ENCODE results near the gene LUZP2. TPM values are rescaled to one million over a fixed set of nuclear protein-coding genes. Genes with fewer than 3 reads are reported as not detected.

Gene LUZP2
- total RNA-seq, 2 experiments from 2014 or later = not detected

DNA sequence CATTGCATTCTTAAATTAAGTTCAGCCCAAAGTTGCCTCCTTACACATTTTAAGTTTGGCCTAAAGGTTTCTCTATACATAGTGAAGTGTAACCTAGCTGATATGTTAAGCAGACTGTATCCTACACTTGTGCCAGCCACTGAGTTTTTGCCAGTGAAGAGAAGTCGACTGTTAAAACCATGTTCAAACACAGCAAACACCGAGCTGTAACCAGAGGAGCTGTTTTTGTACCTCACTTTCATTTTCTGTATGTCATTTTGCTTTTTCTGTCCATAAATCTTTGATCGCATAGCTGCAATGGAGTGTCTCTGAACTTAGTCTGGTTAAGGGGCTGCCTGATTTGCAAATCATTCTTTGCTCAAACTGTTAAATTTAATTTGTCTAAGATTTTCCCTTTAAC is 403.7 kb downstream of the LUZP2 start:
- Histone ChIP-seq H3K36me3 (ENCODE audit: insufficient read depth, low read length) (no peaks in the 10 kb centered on the region), H3K4me3 (ENCODE audit: low read length) (no peak overlapping the region), H3K27ac (ENCODE audit: low read depth in 1 of 2, low read length in 2 of 2) (no peak overlapping the region), H3K4me1 (ENCODE audit: insufficient read depth, low read length) (no peaks in the 10 kb centered on the region), H3K9me3 (ENCODE audit: control insufficient read depth in 1 of 2, insufficient read depth in 1 of 2, low read length in 2 of 2) (peaks cover 0 to 17% of the 10 kb centered on the region in 2 experiments), H3K27me3 (ENCODE audit: control insufficient read depth in 1 of 2, insufficient read depth in 2 of 2, low read length in 2 of 2) (no peaks in the 10 kb centered on the region)
- TF ChIP-seq, protein P1, sequence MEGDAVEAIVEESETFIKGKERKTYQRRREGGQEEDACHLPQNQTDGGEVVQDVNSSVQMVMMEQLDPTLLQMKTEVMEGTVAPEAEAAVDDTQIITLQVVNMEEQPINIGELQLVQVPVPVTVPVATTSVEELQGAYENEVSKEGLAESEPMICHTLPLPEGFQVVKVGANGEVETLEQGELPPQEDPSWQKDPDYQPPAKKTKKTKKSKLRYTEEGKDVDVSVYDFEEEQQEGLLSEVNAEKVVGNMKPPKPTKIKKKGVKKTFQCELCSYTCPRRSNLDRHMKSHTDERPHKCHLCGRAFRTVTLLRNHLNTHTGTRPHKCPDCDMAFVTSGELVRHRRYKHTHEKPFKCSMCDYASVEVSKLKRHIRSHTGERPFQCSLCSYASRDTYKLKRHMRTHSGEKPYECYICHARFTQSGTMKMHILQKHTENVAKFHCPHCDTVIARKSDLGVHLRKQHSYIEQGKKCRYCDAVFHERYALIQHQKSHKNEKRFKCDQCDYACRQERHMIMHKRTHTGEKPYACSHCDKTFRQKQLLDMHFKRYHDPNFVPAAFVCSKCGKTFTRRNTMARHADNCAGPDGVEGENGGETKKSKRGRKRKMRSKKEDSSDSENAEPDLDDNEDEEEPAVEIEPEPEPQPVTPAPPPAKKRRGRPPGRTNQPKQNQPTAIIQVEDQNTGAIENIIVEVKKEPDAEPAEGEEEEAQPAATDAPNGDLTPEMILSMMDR (IDR thresholded peaks at IDR 0.05) = no peak
- DNase-seq (no peak), ATAC-seq (ENCODE audit: poor library complexity) (no peak)
- ChIA-PET CTCF (no interaction called here), POLR2A (no interaction called here)
- Mint-ChIP-seq H3K9me3 (peaks cover 5% of the 10 kb centered on the region), H3K4me3 (no peak overlapping the region), H3K27me3 (no peaks in the 10 kb centered on the region), H3K4me1 (ENCODE audit: low read depth) (no peaks in the 10 kb centered on the region), H3K27ac (no peak overlapping the region), H3K36me3 (ENCODE audit: low read depth) (no peaks in the 10 kb centered on the region)
- intact Hi-C loops (cut with DNase I, micrococcal nuclease) = no loop called here

GRCh38 chr11:24900960-24901549 is 404.2 kb downstream of the LUZP2 start:
- H3K27me3 Mint-ChIP-seq = no peaks in the 10 kb centered on the region
- ChIA-PET POLR2A (no interaction called here), CTCF (no interaction called here)
- Histone ChIP-seq H3K27ac (ENCODE audit: low read depth in 1 of 2, low read length in 2 of 2) (no peak overlapping the region), H3K9me3 (ENCODE audit: control insufficient read depth in 1 of 2, insufficient read depth in 1 of 2, low read length in 2 of 2) (peaks cover 0 to 14% of the 10 kb centered on the region in 2 experiments), H3K4me3 (ENCODE audit: low read length) (no peak overlapping the region), H3K4me1 (ENCODE audit: insufficient read depth, low read length) (no peaks in the 10 kb centered on the region), H3K36me3 (ENCODE audit: insufficient read depth, low read length) (no peaks in the 10 kb centered on the region), H3K27me3 (ENCODE audit: control insufficient read depth in 1 of 2, insufficient read depth in 2 of 2, low read length in 2 of 2) (no peaks in the 10 kb centered on the region)
- H3K4me3 Mint-ChIP-seq = no peak overlapping the region
- ATAC-seq (ENCODE audit: poor library complexity) (no peak), DNase-seq (no peak)
- no peaks in the 10 kb centered on the region for H3K36me3 Mint-ChIP-seq (ENCODE audit: low read depth)
- TF ChIP-seq, protein P1 (IDR thresholded peaks at IDR 0.05) = no peak
- no peak overlapping the region for H3K27ac Mint-ChIP-seq
- intact Hi-C loops (cut with DNase I, micrococcal nuclease) = no loop called here
- H3K9me3 Mint-ChIP-seq = peaks cover 3% of the 10 kb centered on the region
- no peaks in the 10 kb centered on the region for H3K4me1 Mint-ChIP-seq (ENCODE audit: low read depth)

- Mint-ChIP-seq H3K9me3 (peaks cover 2% of the 10 kb centered on the region), H3K4me1 (ENCODE audit: low read depth) (no peaks in the 10 kb centered on the region), H3K4me3 (no peak overlapping the region), H3K27ac (no peak overlapping the region), H3K27me3 (no peaks in the 10 kb centered on the region), H3K36me3 (ENCODE audit: low read depth) (no peaks in the 10 kb centered on the region)
- no peaks in the 10 kb centered on the region for H3K36me3 ChIP-seq (ENCODE audit: insufficient read depth, low read length)
- ATAC-seq (ENCODE audit: poor library complexity) = no peak
- intact Hi-C loops (cut with DNase I, micrococcal nuclease) = no loop called here
- H3K27me3 ChIP-seq (ENCODE audit: control insufficient read depth in 1 of 2, insufficient read depth in 2 of 2, low read length in 2 of 2) = no peaks in the 10 kb centered on the region
- no peaks in the 10 kb centered on the region for H3K4me1 ChIP-seq (ENCODE audit: insufficient read depth, low read length)
- TF ChIP-seq, protein P1 (IDR thresholded peaks at IDR 0.05) = no peak
- POLR2A ChIA-PET = no interaction called here
- CTCF ChIA-PET = no interaction called here
- H3K27ac ChIP-seq (ENCODE audit: low read depth in 1 of 2, low read length in 2 of 2) = no peak overlapping the region
- H3K9me3 ChIP-seq (ENCODE audit: control insufficient read depth in 1 of 2, insufficient read depth in 1 of 2, low read length in 2 of 2) = peaks cover 0 to 4% of the 10 kb centered on the region in 2 experiments
- no peak for DNase-seq
- no peak overlapping the region for H3K4me3 ChIP-seq (ENCODE audit: low read length)
Measured at GRCh38 chr11:24903555-24903954, 406.7 kb downstream of the LUZP2 start.
